Measurements from ENCODE around the gene HAPLN1. TPM values are rescaled to one million over a fixed set of nuclear protein-coding genes. Genes with fewer than 3 reads are reported as not detected.

HAPLN1 gene
- total RNA-seq, 1 experiment from 2014 or later: not detected

DNA sequence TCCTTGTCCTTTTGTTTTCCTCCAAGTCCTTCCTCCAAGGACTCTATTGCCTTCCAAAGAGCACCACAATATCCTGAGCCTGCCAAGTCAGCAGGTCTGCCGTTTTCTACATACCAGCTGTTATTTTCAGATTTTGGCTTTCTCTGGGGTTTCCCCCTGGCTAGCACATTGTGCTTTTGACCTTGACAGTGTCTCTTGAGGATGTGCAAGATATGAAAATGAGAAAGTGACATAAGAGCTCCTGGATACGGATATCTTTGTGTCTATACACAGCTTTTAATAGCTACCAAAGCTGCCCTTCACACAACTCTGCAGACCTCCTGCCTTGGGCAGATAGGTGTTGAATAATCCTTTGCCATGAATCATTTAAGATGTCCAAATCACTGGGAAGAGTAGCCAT lies 67.0 kb downstream of the HAPLN1 start:
- Mint-ChIP-seq H3K4me3 (ENCODE audit: unreplicated experiment) (no peak overlapping the region), H3K27ac (ENCODE audit: low read depth, unreplicated experiment) (no peak overlapping the region), H3K9me3 (ENCODE audit: unreplicated experiment) (no peaks in the 10 kb centered on the region), H3K36me3 (ENCODE audit: insufficient read depth, unreplicated experiment) (no peaks in the 10 kb centered on the region), H3K4me1 (ENCODE audit: insufficient read depth, unreplicated experiment) (no peaks in the 10 kb centered on the region), H3K27me3 (ENCODE audit: insufficient read depth, unreplicated experiment) (peaks cover 12% of the 10 kb centered on the region)
- no TSS peak for BruUV-seq (replicated peaks)
- TF ChIP-seq, protein P1, sequence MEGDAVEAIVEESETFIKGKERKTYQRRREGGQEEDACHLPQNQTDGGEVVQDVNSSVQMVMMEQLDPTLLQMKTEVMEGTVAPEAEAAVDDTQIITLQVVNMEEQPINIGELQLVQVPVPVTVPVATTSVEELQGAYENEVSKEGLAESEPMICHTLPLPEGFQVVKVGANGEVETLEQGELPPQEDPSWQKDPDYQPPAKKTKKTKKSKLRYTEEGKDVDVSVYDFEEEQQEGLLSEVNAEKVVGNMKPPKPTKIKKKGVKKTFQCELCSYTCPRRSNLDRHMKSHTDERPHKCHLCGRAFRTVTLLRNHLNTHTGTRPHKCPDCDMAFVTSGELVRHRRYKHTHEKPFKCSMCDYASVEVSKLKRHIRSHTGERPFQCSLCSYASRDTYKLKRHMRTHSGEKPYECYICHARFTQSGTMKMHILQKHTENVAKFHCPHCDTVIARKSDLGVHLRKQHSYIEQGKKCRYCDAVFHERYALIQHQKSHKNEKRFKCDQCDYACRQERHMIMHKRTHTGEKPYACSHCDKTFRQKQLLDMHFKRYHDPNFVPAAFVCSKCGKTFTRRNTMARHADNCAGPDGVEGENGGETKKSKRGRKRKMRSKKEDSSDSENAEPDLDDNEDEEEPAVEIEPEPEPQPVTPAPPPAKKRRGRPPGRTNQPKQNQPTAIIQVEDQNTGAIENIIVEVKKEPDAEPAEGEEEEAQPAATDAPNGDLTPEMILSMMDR (IDR thresholded peaks at IDR 0.05; ENCODE audit: unreplicated experiment): no peak
- intact Hi-C loops (cut with micrococcal nuclease): no loop called here
- no peak for DNase-seq (ENCODE audit: unreplicated experiment)
- POLR2A ChIA-PET: no interaction called here
- CTCF ChIA-PET: no interaction called here

DNA sequence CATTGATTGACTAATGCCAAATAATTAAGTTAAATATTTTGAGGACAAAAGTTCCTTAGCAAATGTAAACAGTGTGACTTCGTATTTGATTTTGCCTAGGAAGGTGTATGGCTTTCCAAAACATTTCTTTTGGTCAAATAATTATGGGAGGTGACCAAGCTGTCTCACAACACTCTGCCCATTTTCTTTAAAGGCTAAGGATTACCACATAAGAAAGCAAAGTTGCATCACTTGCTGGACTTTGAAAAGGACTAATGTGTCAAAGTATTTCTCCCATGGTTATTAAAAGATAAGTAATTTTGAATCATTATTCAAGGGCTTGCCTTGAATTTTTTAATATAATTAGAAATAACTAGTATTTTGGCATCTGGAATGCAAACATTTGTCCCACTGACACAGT lies 74.7 kb downstream of the HAPLN1 start:
- Mint-ChIP-seq H3K36me3 (ENCODE audit: insufficient read depth, unreplicated experiment) (no peaks in the 10 kb centered on the region), H3K4me3 (ENCODE audit: unreplicated experiment) (no peak overlapping the region), H3K4me1 (ENCODE audit: insufficient read depth, unreplicated experiment) (no peaks in the 10 kb centered on the region), H3K27ac (ENCODE audit: low read depth, unreplicated experiment) (no peak overlapping the region), H3K27me3 (ENCODE audit: insufficient read depth, unreplicated experiment) (no peaks in the 10 kb centered on the region), H3K9me3 (ENCODE audit: unreplicated experiment) (no peaks in the 10 kb centered on the region)
- TF ChIP-seq, protein P1 (IDR thresholded peaks at IDR 0.05; ENCODE audit: unreplicated experiment): no peak
- BruUV-seq (replicated peaks): no TSS peak
- POLR2A ChIA-PET: no interaction called here
- intact Hi-C loops (cut with micrococcal nuclease): no loop called here
- CTCF ChIA-PET: no interaction called here
- peak; percentile 34 for DNase-seq (ENCODE audit: unreplicated experiment)

DNA sequence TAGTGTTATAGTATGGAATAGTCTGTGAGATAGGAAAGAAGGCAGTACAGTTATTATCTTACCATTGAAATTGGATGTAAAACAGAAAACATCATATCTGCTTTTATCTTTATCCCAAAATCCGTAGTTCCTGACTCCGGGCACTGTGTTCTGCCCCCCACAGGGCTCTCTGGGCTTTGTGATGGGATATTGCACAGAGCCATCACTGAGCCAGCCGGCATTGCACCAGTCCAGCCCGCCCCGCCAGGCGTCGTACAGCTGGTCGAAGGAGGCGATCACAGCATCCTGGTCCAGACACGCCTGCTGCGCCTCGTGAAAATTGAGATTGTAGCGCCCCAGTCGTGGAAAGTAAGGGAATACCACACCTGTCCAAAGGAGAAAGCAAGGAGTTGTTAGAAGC lies 76.4 kb downstream of the HAPLN1 start:
- intact Hi-C loops (cut with micrococcal nuclease): no loop called here
- TF ChIP-seq, protein P1 (IDR thresholded peaks at IDR 0.05; ENCODE audit: unreplicated experiment): no peak
- DNase-seq (ENCODE audit: unreplicated experiment): no peak
- H3K27ac Mint-ChIP-seq (ENCODE audit: low read depth, unreplicated experiment): no peak overlapping the region
- no peak overlapping the region for H3K4me3 Mint-ChIP-seq (ENCODE audit: unreplicated experiment)
- POLR2A ChIA-PET: no interaction called here
- no peaks in the 10 kb centered on the region for H3K36me3 Mint-ChIP-seq (ENCODE audit: insufficient read depth, unreplicated experiment)
- BruUV-seq (replicated peaks): no TSS peak
- no peaks in the 10 kb centered on the region for H3K9me3 Mint-ChIP-seq (ENCODE audit: unreplicated experiment)
- CTCF ChIA-PET: no interaction called here
- no peaks in the 10 kb centered on the region for H3K27me3 Mint-ChIP-seq (ENCODE audit: insufficient read depth, unreplicated experiment)
- H3K4me1 Mint-ChIP-seq (ENCODE audit: insufficient read depth, unreplicated experiment): no peaks in the 10 kb centered on the region

DNA sequence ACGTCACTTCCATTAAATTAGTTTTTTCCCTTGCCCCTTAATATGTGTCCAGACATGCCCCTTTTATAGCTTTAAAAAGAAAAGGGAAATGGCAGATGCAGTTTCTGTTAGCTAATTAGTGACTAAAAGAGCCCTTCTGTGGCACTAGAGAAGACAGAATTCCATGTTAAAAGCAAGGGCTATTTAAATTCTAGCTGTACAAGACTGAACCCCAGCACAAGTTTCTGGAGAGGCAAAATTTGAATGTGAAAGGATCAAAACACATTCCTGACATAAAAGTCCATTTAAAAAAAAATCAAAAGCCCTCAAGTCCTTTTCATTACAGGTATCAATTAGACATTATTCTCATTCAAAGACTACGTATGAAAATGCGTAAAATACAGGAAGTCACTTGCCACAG lies 78.7 kb downstream of the HAPLN1 start:
- ChIA-PET CTCF (interaction anchor here (1.2 kb wide), 1 partner anchor 34 kb away, joined by 4 read pairs; no protein-coding TSS in a partner anchor), POLR2A (no interaction called here)
- H3K4me1 Mint-ChIP-seq (ENCODE audit: insufficient read depth, unreplicated experiment): no peaks in the 10 kb centered on the region
- no peaks in the 10 kb centered on the region for H3K27me3 Mint-ChIP-seq (ENCODE audit: insufficient read depth, unreplicated experiment)
- no peak overlapping the region for H3K27ac Mint-ChIP-seq (ENCODE audit: low read depth, unreplicated experiment)
- no peak for DNase-seq (ENCODE audit: unreplicated experiment)
- TF ChIP-seq, protein P1 (IDR thresholded peaks at IDR 0.05; ENCODE audit: unreplicated experiment): no peak
- intact Hi-C loops (cut with micrococcal nuclease): no loop called here
- no TSS peak for BruUV-seq (replicated peaks)
- no peaks in the 10 kb centered on the region for H3K9me3 Mint-ChIP-seq (ENCODE audit: unreplicated experiment)
- no peaks in the 10 kb centered on the region for H3K36me3 Mint-ChIP-seq (ENCODE audit: insufficient read depth, unreplicated experiment)
- H3K4me3 Mint-ChIP-seq (ENCODE audit: unreplicated experiment): no peak overlapping the region

Measured in MCF 10A (cell line).